PC-9 (cell line): ENCODE measurements around the gene EFHC1.

Experiments
- EZH2 ChIP-seq: fragments of 200-600 bp; sonication (generic); IDR thresholded peaks from 2 replicates; pipeline ENCODE4 v1.8.0; 2017; ENCODE audit warnings: antibody characterized with exemption, low read depth
- TF ChIP-seq, protein P1 (sequence below): fragments of 200-600 bp; sonication (generic); conservative IDR thresholded peaks from 2 replicates; pipeline ENCODE4 v1.6.1; 2017; ENCODE audit warnings: mixed run types, antibody characterized with exemption, mild to moderate bottlenecking, moderate library complexity

DNA sequence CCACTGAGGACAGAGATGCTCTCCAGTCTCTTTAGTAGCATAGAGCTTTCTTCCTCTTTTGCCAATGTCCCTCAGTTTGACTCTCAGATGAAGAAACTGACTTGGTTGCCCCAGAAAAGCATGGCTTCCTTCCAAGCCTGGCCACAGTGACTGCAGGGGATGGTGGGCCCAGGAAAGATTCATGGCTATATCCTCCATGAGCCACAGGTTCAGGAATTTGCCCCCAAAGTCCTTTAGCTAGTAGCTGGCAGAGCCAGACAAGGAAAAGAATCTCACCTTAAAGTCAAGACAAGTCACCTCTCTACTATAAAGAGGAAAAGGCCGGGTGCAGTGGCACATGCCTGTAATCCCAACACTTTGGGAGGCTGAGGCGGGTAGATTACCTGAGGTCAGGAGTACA, 113.3 kb downstream of the EFHC1 start:
- TF ChIP-seq, protein P1, sequence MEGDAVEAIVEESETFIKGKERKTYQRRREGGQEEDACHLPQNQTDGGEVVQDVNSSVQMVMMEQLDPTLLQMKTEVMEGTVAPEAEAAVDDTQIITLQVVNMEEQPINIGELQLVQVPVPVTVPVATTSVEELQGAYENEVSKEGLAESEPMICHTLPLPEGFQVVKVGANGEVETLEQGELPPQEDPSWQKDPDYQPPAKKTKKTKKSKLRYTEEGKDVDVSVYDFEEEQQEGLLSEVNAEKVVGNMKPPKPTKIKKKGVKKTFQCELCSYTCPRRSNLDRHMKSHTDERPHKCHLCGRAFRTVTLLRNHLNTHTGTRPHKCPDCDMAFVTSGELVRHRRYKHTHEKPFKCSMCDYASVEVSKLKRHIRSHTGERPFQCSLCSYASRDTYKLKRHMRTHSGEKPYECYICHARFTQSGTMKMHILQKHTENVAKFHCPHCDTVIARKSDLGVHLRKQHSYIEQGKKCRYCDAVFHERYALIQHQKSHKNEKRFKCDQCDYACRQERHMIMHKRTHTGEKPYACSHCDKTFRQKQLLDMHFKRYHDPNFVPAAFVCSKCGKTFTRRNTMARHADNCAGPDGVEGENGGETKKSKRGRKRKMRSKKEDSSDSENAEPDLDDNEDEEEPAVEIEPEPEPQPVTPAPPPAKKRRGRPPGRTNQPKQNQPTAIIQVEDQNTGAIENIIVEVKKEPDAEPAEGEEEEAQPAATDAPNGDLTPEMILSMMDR = no peak
- TF ChIP-seq EZH2 = no peak
